ENCODE results near the gene IL20. TPM values are rescaled to one million over a fixed set of nuclear protein-coding genes. Genes with fewer than 3 reads are reported as not detected.

Gene IL20
- total RNA-seq, 3 donors from 2014 or later: not detected

- no peak overlapping the region for H3K4me3 ChIP-seq
These were observed 39.0 kb upstream of the IL20 start for GRCh38 chr1:206826394-206826793.

GRCh38 chr1:206828061-206828460 is 37.4 kb upstream of the IL20 start:
- Histone ChIP-seq H3K4me3 (no peak overlapping the region), H3K4me1 (ENCODE audit: low read depth) (peaks cover 1% of the 10 kb centered on the region), H3K36me3 (ENCODE audit: low read depth) (no peaks in the 10 kb centered on the region), H3K9me3 (no peaks in the 10 kb centered on the region)
- DNase-seq (no peak), ATAC-seq (no peak)
- TF ChIP-seq CTCF (IDR thresholded peaks at IDR 0.05): no peak
- intact Hi-C loops (cut with DNase I, micrococcal nuclease): no loop called here

More at GRCh38 chr1:206826394-206826793, 39.0 kb upstream of the IL20 start:
- no peaks in the 10 kb centered on the region for H3K4me1 ChIP-seq (ENCODE audit: low read depth)
- no peaks in the 10 kb centered on the region for H3K36me3 ChIP-seq (ENCODE audit: low read depth)
- ATAC-seq (no peak), DNase-seq (no peak)
- H3K9me3 ChIP-seq: no peaks in the 10 kb centered on the region
- TF ChIP-seq CTCF (IDR thresholded peaks at IDR 0.05): no peak
- intact Hi-C loops (cut with DNase I, micrococcal nuclease): no loop called here

- ATAC-seq (no peak), DNase-seq (no peak)
- Histone ChIP-seq H3K36me3 (ENCODE audit: low read depth) (no peaks in the 10 kb centered on the region), H3K4me3 (no peak overlapping the region), H3K4me1 (ENCODE audit: low read depth) (peaks cover 8% of the 10 kb centered on the region), H3K9me3 (no peaks in the 10 kb centered on the region)
- intact Hi-C loops (cut with DNase I, micrococcal nuclease): no loop called here
- no peak for TF ChIP-seq CTCF (IDR thresholded peaks at IDR 0.05)
These were observed 36.7 kb upstream of the IL20 start for GRCh38 chr1:206828765-206829164.

- ATAC-seq (no peak), DNase-seq (no peak)
- Histone ChIP-seq H3K4me1 (ENCODE audit: low read depth) (peaks cover 11% of the 10 kb centered on the region), H3K9me3 (no peaks in the 10 kb centered on the region), H3K36me3 (ENCODE audit: low read depth) (no peaks in the 10 kb centered on the region), H3K4me3 (no peak overlapping the region)
- TF ChIP-seq CTCF (IDR thresholded peaks at IDR 0.05): no peak
- intact Hi-C loops (cut with DNase I, micrococcal nuclease): no loop called here
These were observed 36.1 kb upstream of the IL20 start for GRCh38 chr1:206829282-206829681.

GRCh38 chr1:206829875-206830274 is 35.5 kb upstream of the IL20 start:
- no peak overlapping the region for H3K4me3 ChIP-seq
- DNase-seq (no peak), ATAC-seq (no peak)
- no peaks in the 10 kb centered on the region for H3K36me3 ChIP-seq (ENCODE audit: low read depth)
- TF ChIP-seq CTCF (IDR thresholded peaks at IDR 0.05): no peak
- intact Hi-C loops (cut with DNase I, micrococcal nuclease): no loop called here
- peaks cover 11% of the 10 kb centered on the region for H3K4me1 ChIP-seq (ENCODE audit: low read depth)
- no peaks in the 10 kb centered on the region for H3K9me3 ChIP-seq

- intact Hi-C loops (cut with DNase I, micrococcal nuclease): no loop called here
- no peak for ATAC-seq
These were observed 33.8 kb upstream of the IL20 start for GRCh38 chr1:206831650-206832049.

More at GRCh38 chr1:206831650-206832049, 33.8 kb upstream of the IL20 start:
- H3K4me1 ChIP-seq (ENCODE audit: low read depth): peaks cover 11% of the 10 kb centered on the region
- H3K4me3 ChIP-seq: no peak overlapping the region
- no peaks in the 10 kb centered on the region for H3K36me3 ChIP-seq (ENCODE audit: low read depth)
- DNase-seq: no peak
- no peak for TF ChIP-seq CTCF (IDR thresholded peaks at IDR 0.05)
- H3K9me3 ChIP-seq: no peaks in the 10 kb centered on the region
